NCI-H146 treated with DMSO at 0.1 percent for 48 hours (cell line): ENCODE measurements around the gene TSPAN18.

Source experiments
- DNase-seq: peaks from one replicate; lab custom pipeline; 2025; ENCODE audit not compliant: unreplicated experiment; lab: John Stamatoyannopoulos, UW

TSPAN18 gene

DNA sequence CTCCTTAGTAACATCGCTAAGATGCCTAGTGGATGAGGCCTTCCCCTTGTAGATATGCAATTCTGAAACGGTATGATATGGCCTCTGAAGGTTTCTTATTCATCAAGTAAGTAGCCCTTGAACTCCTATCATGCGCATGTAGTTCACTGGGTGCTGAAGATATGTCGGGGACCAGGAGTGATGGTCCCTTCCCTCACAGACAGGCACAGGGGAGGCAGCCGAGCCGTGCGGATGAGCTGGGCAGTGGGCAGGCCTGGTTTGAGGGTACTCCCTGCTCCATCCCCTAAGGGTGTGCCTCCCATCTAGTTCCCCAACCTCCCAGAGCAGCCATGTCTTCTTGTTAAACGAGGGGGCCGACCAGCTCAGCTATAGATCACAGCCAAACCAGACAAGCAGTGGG lies 183.8 kb downstream of the TSPAN18 start:
- DNase-seq: no peak

DNA sequence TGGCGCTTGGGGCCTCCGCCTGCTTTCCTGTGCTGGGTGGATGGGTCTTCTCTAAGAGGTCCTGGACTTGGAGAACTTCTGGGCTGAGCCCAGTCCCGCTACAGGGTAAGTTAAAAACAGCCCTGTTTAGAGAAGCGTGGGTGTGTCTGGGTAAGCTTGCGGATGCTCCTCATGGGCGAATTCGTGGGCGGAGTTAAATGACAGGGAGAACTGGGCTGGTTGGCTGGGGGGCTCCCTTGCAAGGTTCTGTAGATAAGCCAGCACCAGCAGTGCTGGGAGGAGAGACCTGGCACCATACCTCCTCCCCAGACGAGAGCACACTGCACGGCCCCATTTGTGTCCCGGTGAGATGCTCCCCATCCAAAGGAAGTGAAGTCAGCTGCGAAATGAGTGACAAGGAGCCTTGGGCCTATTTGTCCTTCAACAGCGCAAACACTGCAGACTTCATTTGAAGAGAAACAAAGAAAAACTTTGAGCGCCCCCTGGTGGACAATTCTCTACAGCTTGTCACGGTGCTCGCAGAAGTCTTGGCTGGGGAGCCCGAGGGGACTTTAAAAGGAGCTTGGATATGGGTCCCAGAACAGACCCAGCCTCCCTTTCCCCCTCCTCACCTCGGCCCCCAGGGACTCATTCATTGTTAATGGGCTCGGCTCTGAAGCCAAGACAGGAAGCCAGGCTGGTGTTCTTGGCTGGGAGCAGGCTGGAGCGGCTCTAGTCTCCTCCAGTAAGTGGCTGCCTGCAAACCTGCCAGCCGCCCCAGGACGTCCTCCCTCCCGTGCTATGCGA lies 184.5 kb downstream of the TSPAN18 start:
- DNase-seq: peak; percentile 57

DNA sequence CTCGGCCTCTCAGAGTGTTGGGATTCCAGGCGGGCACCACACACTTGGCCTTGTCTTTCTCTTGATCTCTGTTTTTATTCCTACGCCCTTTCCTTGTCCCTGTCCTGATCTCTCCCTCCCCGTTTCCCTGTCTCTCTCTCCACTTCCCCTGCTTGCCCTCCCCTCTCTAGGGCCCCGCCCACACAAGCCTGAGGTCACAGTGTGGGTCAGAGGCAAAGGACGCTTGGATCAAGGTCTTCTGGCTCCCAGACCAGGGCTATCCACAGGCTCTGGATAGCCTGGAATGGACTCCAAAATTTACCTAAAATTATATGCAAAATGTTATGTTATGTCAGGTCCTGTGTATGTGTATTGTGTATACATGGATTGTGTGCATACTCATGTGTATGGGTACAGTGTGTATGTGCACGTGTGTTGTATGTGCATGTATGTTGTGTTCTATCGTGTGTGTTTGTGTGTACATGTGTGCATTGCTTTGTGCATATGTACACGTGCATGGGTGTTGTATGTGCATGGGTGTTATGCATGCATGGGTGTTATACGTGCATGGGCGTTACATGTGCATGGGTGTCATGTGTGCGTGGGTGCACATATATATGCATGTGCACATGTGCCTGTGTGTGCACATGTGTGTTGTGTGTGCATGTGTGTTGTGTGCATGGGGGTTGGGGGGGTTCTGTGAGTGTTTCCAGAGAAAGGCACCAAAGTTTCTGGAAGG lies 185.7 kb downstream of the TSPAN18 start:
- no peak for DNase-seq

DNA sequence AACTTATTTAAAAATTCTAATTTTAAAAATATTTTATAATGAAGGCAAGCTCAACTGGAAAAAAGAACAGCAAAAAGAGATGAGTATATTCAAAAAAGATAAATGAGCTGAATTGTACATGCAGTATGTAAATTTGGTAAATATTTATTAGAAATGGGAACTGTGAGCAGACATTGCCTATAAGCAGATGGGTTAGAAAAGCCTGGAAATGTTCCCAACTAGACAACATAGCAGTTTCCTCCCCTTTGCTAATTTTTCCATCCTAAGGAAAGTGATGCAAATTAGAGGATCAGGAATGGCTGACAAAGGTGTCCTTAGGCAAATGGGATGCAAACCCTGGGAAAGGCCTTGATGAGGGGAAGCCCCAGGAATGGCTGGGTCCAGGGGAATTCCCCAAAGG lies 186.7 kb downstream of the TSPAN18 start:
- no peak for DNase-seq

DNA sequence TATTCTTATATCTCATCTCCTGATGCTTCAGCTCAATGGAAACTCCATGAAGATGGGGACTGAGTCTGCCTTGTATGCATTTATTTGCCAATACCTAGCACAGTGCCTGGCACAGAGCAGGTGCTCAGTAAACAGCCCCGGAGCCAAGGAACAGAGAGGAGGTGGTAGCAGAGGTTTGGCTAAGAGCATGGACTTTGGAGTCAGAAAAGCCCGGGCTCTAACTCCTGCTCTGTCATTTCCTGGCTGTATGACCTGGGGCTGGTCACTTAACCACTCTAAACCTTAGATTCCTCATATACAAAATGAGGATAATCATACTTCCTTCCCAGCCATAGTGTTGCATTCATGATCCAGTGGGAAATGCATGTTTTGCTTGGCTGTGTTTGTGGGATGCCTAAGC lies 187.3 kb downstream of the TSPAN18 start:
- DNase-seq: no peak

DNA sequence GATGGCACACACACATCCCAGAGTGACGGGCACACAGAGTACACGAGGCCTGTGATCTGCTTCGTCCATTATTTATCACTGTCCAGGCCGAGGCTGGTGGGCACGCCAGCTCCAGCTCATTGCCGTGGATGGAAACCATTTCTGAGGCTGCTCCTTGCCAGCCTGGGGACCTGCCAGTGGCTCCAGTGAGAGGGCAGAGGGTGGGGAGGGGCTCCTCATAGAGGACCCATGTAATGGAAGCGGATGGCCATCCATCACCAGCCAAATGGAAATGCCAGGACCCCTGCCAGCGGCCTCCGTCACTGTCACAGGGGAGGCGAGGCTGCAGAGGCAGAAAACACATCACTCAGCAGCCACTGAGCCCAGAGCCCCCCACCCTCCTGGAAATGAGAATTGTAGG lies 188.2 kb downstream of the TSPAN18 start:
- no peak for DNase-seq

DNA sequence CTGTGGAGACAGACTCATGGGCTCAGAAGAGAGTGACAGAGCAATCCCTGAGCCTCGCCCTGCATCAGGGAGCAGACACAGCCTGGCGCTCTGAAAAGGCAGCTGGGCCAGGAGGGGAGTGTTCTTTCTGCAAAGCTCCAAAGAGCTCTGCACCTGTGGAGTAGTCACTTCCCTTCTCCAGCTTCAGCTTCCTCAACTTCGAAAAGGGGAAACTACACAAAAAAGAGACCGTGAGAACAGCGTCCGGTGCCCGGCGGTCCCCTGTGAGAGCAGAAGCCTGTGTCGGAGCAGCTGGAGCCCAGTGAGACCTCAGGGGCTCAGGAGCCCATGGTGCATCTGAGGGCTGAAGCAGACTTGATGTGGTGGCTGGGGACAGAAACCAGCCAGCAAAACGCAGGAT lies 188.9 kb downstream of the TSPAN18 start:
- no peak for DNase-seq

DNA sequence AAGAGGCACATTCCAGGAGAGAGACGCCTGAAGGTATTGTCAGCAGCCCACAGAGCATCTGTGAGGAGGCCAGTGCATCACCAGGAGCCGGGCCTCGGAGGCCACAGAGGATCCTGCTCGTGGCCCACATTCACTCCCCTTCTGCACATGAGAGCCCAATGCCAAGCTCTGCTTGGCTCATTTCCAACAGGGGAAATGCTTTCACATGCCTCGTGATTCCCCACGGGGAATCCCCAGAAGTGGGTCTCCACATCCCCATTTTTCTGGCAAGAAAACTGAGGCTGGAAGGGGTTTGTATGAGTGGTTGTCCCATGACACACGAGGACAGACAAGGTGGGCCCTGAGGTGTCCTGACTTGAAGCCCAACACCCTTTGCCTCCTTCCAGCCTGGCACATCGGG lies 189.6 kb downstream of the TSPAN18 start:
- DNase-seq: no peak

DNA sequence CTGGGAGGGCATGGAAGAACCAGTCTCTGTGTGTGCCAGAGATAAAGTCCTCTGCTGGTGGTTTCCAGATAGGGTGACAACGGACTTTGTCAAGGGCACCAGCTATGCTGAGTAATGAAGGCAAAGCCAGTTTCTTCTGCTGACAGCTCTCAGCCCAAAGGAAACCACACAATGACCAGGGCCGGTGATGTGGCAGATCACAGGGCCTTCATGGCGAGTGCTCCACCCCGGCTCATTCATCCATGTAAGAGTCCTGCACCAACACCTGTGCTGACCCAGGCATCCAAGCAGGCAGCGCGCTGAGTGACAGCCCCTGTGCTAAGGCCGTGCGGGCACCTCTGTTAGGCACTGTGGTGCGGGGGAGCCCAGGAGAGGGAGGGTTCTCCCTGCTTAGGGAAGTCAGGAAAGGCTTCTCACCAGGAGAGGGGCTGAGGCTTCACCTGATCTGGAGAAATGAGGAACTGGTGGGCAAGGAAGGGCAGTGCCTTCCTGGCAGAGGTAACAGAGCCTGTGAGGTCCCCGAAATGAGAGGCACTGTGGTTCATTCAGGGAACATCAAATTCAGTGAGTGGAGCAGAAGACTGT lies 190.1 kb downstream of the TSPAN18 start:
- no peak for DNase-seq

DNA sequence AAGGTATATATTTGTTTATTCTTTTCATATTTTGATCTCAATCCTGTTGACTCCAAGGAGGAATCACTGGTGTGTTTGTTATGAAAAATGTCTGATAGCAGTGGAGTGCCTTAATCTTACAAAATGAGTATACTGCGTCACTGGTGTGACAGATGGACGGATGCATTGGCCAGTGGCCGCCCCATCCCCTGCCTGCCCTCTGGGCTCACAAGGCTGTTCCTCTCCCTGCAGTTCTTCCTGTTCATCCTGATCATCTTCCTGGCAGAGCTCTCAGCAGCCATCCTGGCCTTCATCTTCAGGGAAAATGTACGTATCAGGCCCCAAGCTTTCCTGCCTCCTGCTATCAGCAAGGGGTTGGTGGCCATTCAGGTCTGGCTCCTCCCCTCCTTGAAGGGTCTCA lies 191.0 kb downstream of the TSPAN18 start:
- DNase-seq: no peak

DNA sequence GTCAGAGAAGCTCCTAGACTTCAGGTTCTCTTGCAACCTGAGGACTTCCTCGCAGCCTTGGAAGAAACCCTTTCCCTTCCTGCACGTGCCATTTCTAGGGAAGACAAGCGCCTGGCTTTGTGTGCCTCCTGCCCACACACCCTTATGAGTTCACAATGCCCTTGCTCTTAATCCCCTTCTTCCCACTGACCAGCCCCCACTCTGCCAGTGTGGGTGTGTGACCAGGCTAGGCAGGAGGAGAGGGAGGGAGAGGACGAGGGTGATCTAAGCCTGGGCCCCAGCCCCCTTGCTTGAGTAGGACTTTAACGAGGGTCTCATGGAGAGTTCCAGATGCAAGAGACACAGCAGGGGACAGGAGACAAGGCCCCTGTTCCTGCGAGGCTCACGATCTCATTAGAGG lies 193.7 kb downstream of the TSPAN18 start:
- no peak for DNase-seq

DNA sequence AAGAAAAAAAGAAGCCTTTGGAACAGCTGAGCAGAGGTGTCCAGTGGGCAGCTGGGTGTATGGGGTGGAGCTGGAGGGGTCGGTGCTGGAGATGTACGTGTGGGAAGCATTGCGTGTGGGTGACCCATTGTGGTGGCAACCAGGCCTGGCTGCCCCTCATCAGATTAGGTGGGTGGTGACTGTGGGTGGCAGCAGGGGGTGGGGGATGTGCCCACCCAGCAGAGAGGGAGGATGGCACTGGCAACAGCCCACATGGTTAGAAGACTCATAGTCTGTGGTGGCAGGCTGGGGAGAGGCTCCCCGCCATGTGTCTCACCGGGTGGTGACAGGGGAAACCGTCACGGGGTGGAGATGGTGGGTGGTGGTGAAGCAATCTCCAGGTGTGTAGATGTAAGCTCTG lies 196.4 kb downstream of the TSPAN18 start:
- no peak for DNase-seq

DNA sequence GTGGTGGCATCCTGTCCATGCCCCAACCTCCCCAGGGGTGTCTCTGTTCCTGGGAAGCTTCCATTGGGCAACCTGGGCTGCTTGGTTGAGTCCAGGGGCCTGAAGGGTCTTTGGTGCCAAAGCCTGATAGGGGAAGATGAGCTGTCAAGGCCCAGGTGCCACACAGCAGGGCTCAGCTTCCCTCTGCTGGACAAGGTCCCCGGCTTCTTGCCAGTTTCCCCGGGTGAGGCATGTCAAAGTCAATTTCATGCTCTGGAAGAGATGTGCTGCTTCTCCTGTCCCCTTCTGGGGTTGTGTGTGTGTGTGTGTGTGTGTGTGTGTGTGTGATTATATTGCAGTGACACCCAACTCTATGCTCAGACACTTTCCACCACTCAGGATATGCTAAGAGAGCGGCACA lies 197.0 kb downstream of the TSPAN18 start:
- no peak for DNase-seq

DNA sequence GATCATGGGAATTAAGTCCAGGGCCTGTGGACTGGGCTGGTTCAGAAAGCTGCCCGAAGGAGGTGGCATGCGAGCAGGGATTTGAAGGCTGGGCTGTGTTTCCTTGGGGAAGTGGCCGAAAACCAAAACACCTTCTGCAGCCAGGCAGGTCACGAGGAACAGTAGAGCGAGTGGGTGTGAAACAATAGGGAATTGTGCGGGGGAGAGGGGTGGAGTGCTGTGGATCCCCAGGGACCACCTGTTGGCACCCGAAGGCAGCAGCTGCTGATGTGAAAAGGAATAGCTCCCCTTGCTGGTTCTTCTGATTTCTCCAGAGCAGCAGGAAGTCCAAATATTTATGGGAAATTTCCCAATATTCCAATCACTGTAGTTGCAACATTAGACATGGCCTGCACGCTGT lies 199.3 kb downstream of the TSPAN18 start:
- DNase-seq: no peak

DNA sequence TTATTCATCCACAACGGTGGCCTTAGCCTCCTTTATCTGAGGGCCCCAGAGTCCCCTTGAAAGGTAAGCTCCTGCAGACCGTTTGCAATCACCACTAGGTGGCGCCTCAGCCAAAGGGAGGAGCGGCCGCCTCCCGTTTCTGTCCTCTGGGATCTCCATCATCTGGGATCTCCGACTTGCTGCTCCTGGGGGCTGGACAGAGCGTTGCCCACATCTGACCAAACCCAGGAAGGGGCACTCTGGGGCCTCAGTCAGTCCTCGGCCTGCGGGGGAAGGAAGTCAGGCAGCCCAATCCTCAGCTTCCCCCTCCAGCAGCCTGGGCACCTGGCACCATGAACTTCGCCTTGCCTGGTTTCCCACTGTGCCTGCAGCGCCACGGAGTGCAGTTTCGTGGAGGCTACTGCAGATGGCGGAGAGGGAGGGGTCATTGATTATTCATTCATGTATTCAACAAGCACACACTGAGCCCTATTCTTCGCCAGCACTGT lies 200.5 kb downstream of the TSPAN18 start:
- peak; percentile 57 for DNase-seq

DNA sequence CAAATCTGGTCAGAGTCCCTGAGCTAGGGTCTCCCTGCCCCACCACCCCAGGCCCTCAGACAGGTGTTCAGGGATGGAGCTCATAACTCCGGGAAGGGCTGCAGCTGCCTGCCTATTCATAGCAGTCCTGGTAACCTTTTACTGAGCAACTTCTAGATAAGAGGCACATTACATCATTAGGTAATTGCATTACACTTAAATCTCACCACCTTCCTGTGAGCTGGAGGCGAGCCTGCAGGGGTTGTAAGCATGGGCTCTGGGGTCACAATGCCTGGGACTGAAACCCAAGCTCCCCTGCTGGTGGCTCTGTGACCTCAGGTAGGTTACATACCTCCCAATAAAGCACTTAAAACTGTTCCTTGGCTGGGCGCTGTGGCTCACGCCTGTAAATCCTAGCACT lies 201.4 kb downstream of the TSPAN18 start:
- peak; percentile 39 for DNase-seq

DNA sequence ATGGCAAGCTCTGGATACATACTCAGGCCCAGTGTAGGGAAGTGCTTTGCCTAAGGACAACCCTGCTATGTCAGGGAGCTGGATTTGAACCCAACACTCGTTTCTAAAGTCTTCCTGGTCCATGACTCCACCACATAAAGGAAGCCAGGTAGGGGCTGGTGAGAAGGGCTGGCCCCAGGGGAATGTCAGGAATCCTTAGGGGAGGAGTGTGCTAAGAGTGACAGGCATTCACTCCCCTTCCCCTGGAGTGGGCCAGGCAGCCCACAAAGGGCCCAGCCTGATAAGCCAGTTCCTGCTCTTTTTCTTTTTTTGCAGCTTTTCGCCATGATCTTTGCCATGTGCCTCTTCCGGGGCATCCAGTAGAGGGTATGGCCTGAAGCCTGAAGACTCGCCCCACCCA lies 202.1 kb downstream of the TSPAN18 start:
- no peak for DNase-seq

DNA sequence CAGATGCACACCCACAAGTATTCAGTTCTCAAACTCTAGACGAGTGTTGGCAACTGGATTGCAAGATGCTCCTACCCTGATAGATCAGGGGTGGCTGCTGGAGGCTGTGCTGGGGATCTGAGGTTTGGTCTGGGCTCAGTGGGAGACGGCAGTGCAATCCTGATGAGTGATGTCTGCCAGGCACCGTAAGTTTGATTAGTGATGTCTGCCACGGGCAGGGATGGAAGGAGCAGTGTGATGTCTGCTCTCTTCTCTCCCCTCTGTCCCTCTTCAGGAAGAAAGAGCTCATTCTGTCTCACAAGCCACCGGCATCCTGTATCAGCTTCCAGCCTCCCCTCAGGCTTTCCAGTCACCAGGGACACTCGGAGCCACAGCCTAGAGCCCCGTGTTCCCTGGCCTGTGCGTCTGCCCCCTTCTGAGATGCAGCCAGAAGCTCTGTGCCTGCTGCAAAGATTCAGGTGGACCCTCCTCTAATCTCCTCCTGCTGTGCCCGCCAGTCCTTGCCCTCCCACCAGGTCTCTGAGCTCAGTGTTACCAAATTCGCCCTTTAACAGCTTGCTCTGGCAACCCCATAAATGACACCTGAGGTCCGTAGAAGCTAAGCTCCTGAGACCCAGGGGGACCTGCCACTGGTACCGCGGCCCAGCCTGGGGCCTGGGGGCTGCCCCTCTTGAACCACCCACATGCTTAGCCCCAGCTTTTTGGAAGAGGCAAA lies 204.0 kb downstream of the TSPAN18 start:
- DNase-seq: no peak

DNA sequence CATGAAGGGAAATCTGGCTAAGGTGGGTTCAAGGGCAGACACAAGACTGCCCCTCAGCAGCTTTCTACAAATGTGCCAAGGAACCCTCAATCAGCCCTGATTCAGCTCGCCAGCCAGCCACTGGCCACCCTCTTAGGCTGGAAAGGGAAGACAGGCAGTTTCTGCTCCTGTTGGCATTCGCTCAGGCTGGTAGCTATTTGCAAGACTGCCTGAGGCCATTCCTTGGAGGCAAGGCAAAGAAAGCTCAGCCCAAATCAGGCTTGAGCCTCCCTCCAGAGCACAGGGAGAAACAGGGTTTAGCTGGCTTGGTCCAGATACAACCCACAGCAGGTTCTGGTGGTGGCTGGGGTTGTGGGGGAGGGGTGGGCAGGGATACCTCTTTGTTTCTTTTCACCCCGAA lies 204.7 kb downstream of the TSPAN18 start:
- no peak for DNase-seq

DNA sequence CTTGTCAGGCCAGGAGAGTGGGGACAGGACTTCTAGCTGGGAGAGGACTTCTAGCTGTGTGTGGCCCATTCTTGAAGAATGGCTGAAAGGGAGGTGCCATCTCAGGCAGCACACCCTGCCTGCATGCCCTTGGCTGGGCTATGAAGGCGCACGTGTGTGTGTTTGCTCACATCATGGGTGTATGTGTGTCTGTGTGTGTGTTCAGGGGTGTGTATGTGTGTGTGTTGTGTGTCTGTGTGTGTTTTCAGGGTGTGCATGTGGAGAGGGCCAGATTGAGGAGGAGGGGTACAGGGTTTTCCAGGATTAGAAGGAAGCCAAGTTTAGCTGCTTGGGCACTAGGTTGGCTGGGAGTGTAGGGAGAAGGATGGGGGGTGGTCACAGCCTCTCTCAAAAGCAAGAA lies 207.3 kb downstream of the TSPAN18 start:
- no peak for DNase-seq

DNA sequence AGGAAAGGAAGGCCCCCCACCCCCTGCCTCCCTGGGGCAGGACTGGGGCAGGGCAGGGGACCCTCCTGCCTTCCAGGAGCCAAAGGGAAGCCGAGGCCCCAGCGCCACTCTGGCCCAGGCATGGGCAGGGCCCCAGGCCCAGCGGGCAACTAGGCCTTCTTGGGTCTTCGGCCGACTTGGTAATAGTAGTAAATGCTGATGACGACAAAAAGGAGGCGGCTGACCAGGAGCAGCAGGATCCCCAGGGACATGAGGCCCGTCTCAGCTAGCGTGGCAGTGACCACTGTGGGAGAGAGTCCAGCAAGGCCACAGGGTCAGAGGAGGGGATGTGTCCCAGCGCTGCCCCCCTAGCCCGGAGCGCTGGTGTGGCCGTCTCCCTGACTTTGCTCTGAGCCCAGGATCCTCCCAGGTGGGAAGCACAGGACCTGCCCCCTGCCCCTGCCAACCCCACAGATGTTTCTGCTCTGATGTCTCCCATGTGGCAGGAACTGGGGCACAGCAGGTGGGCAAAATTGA lies 208.0 kb downstream of the TSPAN18 start:
- DNase-seq: no peak
